HG02938 (cell line): ENCODE measurements around the gene ZNF154.

ENCODE experiments used
- ATAC-seq: cut with Tn5 transposase; IDR thresholded peaks from one replicate; pipeline ENCODE4 v1.9.1; 2021; ENCODE audit warnings: mild to moderate bottlenecking, moderate library complexity; ENCODE audit not compliant: unreplicated experiment

ZNF154 gene

GRCh38 chr19:57682226-57682766 is 26.7 kb downstream of the ZNF154 start:
- no peak for ATAC-seq

GRCh38 chr19:57675881-57676280 is 33.1 kb downstream of the ZNF154 start:
- ATAC-seq: no peak

- no peak for ATAC-seq
Measured at GRCh38 chr19:57672466-57672865, 36.5 kb downstream of the ZNF154 start.

- ATAC-seq: no peak
Measured at GRCh38 chr19:57671124-57671895, 37.7 kb downstream of the ZNF154 start.

GRCh38 chr19:57668635-57669034 is 40.4 kb downstream of the ZNF154 start, which contains the start of gene ZSCAN4:
Gene ZSCAN4 (plus strand): TSS chr19:57668935. CDS start chr19:57676146, 7,211 bp downstream.
- ATAC-seq: no peak

- ATAC-seq: no peak
Measured at GRCh38 chr19:57667228-57667627, 41.8 kb downstream of the ZNF154 start.

GRCh38 chr19:57665261-57665806 is 43.7 kb downstream of the ZNF154 start:
- ATAC-seq: no peak

- no peak for ATAC-seq
Measured at GRCh38 chr19:57664269-57665127, 44.5 kb downstream of the ZNF154 start.

- ATAC-seq: no peak
Measured at GRCh38 chr19:57656346-57656745, 52.7 kb downstream of the ZNF154 start.

- no peak for ATAC-seq
Measured at GRCh38 chr19:57655443-57655842, 53.6 kb downstream of the ZNF154 start.

- ATAC-seq: no peak
Measured at GRCh38 chr19:57653689-57654088, 55.3 kb downstream of the ZNF154 start.

- ATAC-seq: no peak
Measured at GRCh38 chr19:57651654-57651996, 57.4 kb downstream of the ZNF154 start.

GRCh38 chr19:57648331-57649003 is 60.5 kb downstream of the ZNF154 start:
- ATAC-seq: no peak
